HCT116 (cell line): ENCODE results near the gene HIRA. TPM values are rescaled to one million over a fixed set of nuclear protein-coding genes. Genes with fewer than 3 reads are reported as not detected.

Experiments
- ATAC-seq: fragments of 200-7000 bp; cut with Tn5 transposase; 2 replicates; pipeline ENCODE4 v1.9.1; 2020; ENCODE audit warnings: mild to moderate bottlenecking, moderate library complexity
- BruUV-seq: library from RNA; stranded (reverse); fragments of 400-500 nt; replicated peaks from 2 replicates; lab custom pipeline; 2021; lab: Mats Ljungman, UMichigan
- CTCF ChIA-PET: fragments of 300-600 bp; sonication (Branson Sonifier 250); formaldehyde crosslinking; loops from one replicate; lab custom pipeline; 2021; ENCODE audit warnings: antibody characterized with exemption; lab: Charles Lee
- POLR2A ChIA-PET: fragments of 300-600, 350-600 bp; sonication (Branson Sonifier 250); formaldehyde crosslinking; loops from one replicate; lab custom pipeline; 2021; ENCODE audit warnings: antibody characterized with exemption; lab: Charles Lee
- RAD21 ChIA-PET, 2 experiments: fragments of 300-600 bp; sonication (Branson Sonifier 250); formaldehyde crosslinking; loops; one replicate each; lab custom pipeline; 2023; ENCODE audit warnings: low total read pairs in 2 of 2; ENCODE audit not compliant: uncharacterized antibody in 2 of 2, unreplicated experiment in 2 of 2, low non-redundant PET in 1 of 2; lab: Charles Lee
- DNase-seq: peaks from one replicate; pipeline ENCODE4 v3.0.0-alpha.2; 2010; ENCODE audit warnings: low read depth, low spot score
- H2AFZ ChIP-seq: fragments of 200-600 bp; shearing (Covaris generic), sonication (generic); 2 replicates; pipeline ENCODE4 v1.6.1; 2017; ENCODE audit warnings: low read depth, mixed run types, mixed read lengths, antibody characterized with exemption, low read length; ENCODE audit not compliant: poor library complexity, severe bottlenecking
- H3K27ac ChIP-seq: 2 replicates; pipeline ENCODE4 v1.5.1; 2012; ENCODE audit warnings: low read depth, low read length
- H3K27me3 ChIP-seq: fragments of 200-600 bp; sonication (generic); 2 replicates; pipeline ENCODE4 v1.6.1; 2016; ENCODE audit warnings: mixed run types, low read length, mixed read lengths; ENCODE audit not compliant: insufficient read depth
- H3K36me3 ChIP-seq, 2 experiments: fragments of 200-500 bp in 1 of 2; fragments of 200-600 bp in 1 of 2; sonication (Bioruptor generic) in 1 of 2; sonication (generic) in 1 of 2; 2 replicates each; pipeline versions ENCODE4 v1.5.1 to v1.6.1; 2014 to 2016; ENCODE audit warnings: low read length in 2 of 2, inconsistent platforms in 1 of 2, mixed read lengths in 1 of 2, mixed run types in 1 of 2; ENCODE audit not compliant: insufficient read depth in 2 of 2, control insufficient read depth in 1 of 2
- H3K4me1 ChIP-seq, 2 experiments: fragments of 200-600 bp in 1 of 2; sonication (generic) in 1 of 2; 2 replicates each; pipeline versions ENCODE4 v1.5.1 to v1.6.1; 2012 to 2017; ENCODE audit warnings: low read length in 2 of 2, inconsistent platforms in 1 of 2, mild to moderate bottlenecking in 1 of 2, mixed read lengths in 1 of 2, mixed run types in 1 of 2, moderate library complexity in 1 of 2; ENCODE audit not compliant: insufficient read depth in 2 of 2, control insufficient read depth in 1 of 2
- H3K4me2 ChIP-seq: fragments of 200-600 bp; sonication (generic); 2 replicates; pipeline ENCODE4 v1.6.1; 2017; ENCODE audit warnings: mixed run types, low read length, mixed read lengths
- H3K4me3 ChIP-seq, 2 experiments: fragments of 200-600 bp in 1 of 2; sonication (generic) in 1 of 2; replicated peaks in 1 of 2; 2 replicates each; pipeline ENCODE4 v1.5.1; 2011 to 2016; ENCODE audit warnings: low read length in 2 of 2, control low read depth in 1 of 2, low read depth in 1 of 2, mild to moderate bottlenecking in 1 of 2, mixed read lengths in 1 of 2, mixed run types in 1 of 2
- H3K79me2 ChIP-seq: fragments of 200-600 bp; sonication (generic); 2 replicates; pipeline ENCODE4 v1.6.1; 2017; ENCODE audit warnings: mild to moderate bottlenecking, mixed run types, low read length, moderate library complexity, mixed read lengths; ENCODE audit not compliant: insufficient read depth
- H3K9ac ChIP-seq: fragments of 200-600 bp; sonication (generic); 2 replicates; pipeline ENCODE4 v1.6.1; 2016; ENCODE audit warnings: low read length, mixed read lengths
- H3K9me2 ChIP-seq: fragments of 200-600 bp; sonication (generic), shearing (Covaris generic); 2 replicates; pipeline ENCODE4 v1.6.1; 2017; ENCODE audit warnings: mixed run types, mild to moderate bottlenecking, moderate library complexity; ENCODE audit not compliant: insufficient read depth
- H3K9me3 ChIP-seq, 2 experiments: fragments of 200-500 bp in 1 of 2; fragments of 200-600 bp in 1 of 2; sonication (Bioruptor generic) in 1 of 2; sonication (generic) in 1 of 2; 2 replicates each; pipeline ENCODE4 v1.6.1; 2014 to 2017; ENCODE audit warnings: low read length in 2 of 2, mixed read lengths in 2 of 2, inconsistent platforms in 1 of 2, low read depth in 1 of 2, mild to moderate bottlenecking in 1 of 2, mixed run types in 1 of 2, moderate library complexity in 1 of 2; ENCODE audit not compliant: control insufficient read depth in 1 of 2, insufficient read depth in 1 of 2
- H4K20me1 ChIP-seq: fragments of 200-600 bp; sonication (generic), shearing (Covaris generic); 2 replicates; pipeline ENCODE4 v1.6.1; 2017; ENCODE audit warnings: mixed run types, mild to moderate bottlenecking, moderate library complexity; ENCODE audit not compliant: insufficient read depth
- CTCF ChIP-seq, 3 experiments: fragments of 200-600 bp in 1 of 3; sonication (generic) in 1 of 3; IDR thresholded peaks in 2 of 3; conservative IDR thresholded peaks in 1 of 3; 2 replicates each; pipeline ENCODE4 v1.5.1; 2012 to 2017; ENCODE audit warnings: low read depth in 2 of 3, low read length in 2 of 3, antibody characterized with exemption in 1 of 3, borderline replicate concordance in 1 of 3, control low read depth in 1 of 3, mild to moderate bottlenecking in 1 of 3, mixed read lengths in 1 of 3, mixed run types in 1 of 3, moderate library complexity in 1 of 3; ENCODE audit not compliant: insufficient read depth in 1 of 3
- EGR1 ChIP-seq: IDR thresholded peaks from 2 replicates; pipeline ENCODE4 v1.6.1; 2012; ENCODE audit warnings: low read depth
- POLR2AphosphoS5 ChIP-seq: IDR thresholded peaks from 2 replicates; pipeline ENCODE4 v1.6.1; 2011; ENCODE audit warnings: mild to moderate bottlenecking, low read depth, low read length, moderate library complexity
- REST ChIP-seq: IDR thresholded peaks from 2 replicates; pipeline ENCODE4 v1.6.1; 2012; ENCODE audit warnings: low read depth
- SIN3A ChIP-seq: IDR thresholded peaks from 2 replicates; pipeline ENCODE4 v1.6.1; 2012; ENCODE audit warnings: low read depth
- SRF ChIP-seq: IDR thresholded peaks from 2 replicates; pipeline ENCODE4 v1.6.1; 2012; ENCODE audit warnings: low read depth
- intact Hi-C: fragments of 100-400 bp; cut with micrococcal nuclease; formaldehyde crosslinking; loops from 2 replicates; pipeline ENCODE4 v1.10.0; 2022
- total RNA-seq: library from RNA; stranded (reverse); gene quantifications from one replicate; pipeline ENCODE4 v1.2.1, GENCODE V29; 2021; ENCODE audit not compliant: unreplicated experiment

HIRA gene
- total RNA-seq, 1 experiment from 2014 or later = 30.6 TPM

- Histone ChIP-seq H3K9ac (no peak overlapping the region), H4K20me1 (peaks cover 9% of the 10 kb centered on the region; the same call in 1 of the 2 replicates), H3K79me2 (peaks cover 88% of the 10 kb centered on the region)
- TF ChIP-seq SIN3A = no peak
- no peak for TF ChIP-seq SRF
- TF ChIP-seq REST = no peak
- no peak for TF ChIP-seq POLR2AphosphoS5
- TF ChIP-seq CTCF (IDR thresholded peaks at IDR 0.05 in 2 of 3, conservative IDR thresholded peaks at IDR 0.05 in 1 of 3; ENCODE audit: borderline replicate concordance in 1 of 3, insufficient read depth in 1 of 3, low read depth in 2 of 3, low read length in 2 of 3) = no peak
- TF ChIP-seq EGR1 = no peak
- TF ChIP-seq, all 23 proteins: peak for 0
- intact Hi-C loops = loop anchor here (5.0 to 10.0 kb wide), 4 partner anchors 156 to 354 kb away; partner anchors contain the start of genes DGCR2 and ESS2
- POLR2A ChIA-PET = no interaction called here
- RAD21 ChIA-PET = no interaction called here
- H3K4me1 ChIP-seq = peaks cover 13 to 22% of the 10 kb centered on the region in 2 experiments; a peak in 3 of 4 replicates
- no peak for DNase-seq
- H3K4me2 ChIP-seq = no peak overlapping the region
- peaks cover 14 to 43% of the 10 kb centered on the region in 2 experiments; a peak in 3 of 4 replicates for H3K36me3 ChIP-seq
- no peaks in the 10 kb centered on the region for H3K9me2 ChIP-seq
- no peak for ATAC-seq
- no peak overlapping the region for H3K27ac ChIP-seq
- no TSS peak for BruUV-seq
- no peaks in the 10 kb centered on the region for H3K27me3 ChIP-seq
- no peak overlapping the region for H2AFZ ChIP-seq
- CTCF ChIA-PET = no interaction called here
- H3K9me3 ChIP-seq = no peaks in the 10 kb centered on the region
- H3K4me3 ChIP-seq = no peak overlapping the region
These were observed 44.5 kb upstream of the HIRA start for GRCh38 chr22:19476023-19476422.
